H1 (cell line): ENCODE data around the gene GCM1. TPM values are rescaled to one million over a fixed set of nuclear protein-coding genes. Genes with fewer than 3 reads are reported as not detected.

Source experiments
- CTCF ChIA-PET: fragments of 300-600 bp; sonication (Branson Sonifier 250); formaldehyde crosslinking; loops from one replicate; lab custom pipeline; 2021; ENCODE audit not compliant: partially characterized antibody; lab: Charles Lee
- POLR2A ChIA-PET: fragments of 300-600 bp; sonication (Branson Sonifier 250); formaldehyde crosslinking; loops from one replicate; lab custom pipeline; 2021; ENCODE audit warnings: inconsistent platforms; ENCODE audit not compliant: partially characterized antibody; lab: Charles Lee
- DNase-seq, 2 experiments: peaks; one replicate each; pipeline versions ENCODE4 v3.0.0 to v3.0.0-alpha.2; 2010 to 2022; ENCODE audit warnings: low spot score in 2 of 2, low read depth in 1 of 2, mixed read lengths in 1 of 2
- FAIRE-seq: peaks from 2 replicates; lab custom pipeline; 2011; peaks lifted over from hg19 to GRCh38; lab: Jason Lieb, UNC
- H2AFZ ChIP-seq: 2 replicates; pipeline ENCODE4 v1.8.1; 2012; ENCODE audit warnings: low read length, inconsistent platforms
- H2AK5ac ChIP-seq: 2 replicates; pipeline ENCODE4 v1.6.1; 2013; ENCODE audit warnings: low read depth, low read length
- H2BK120ac ChIP-seq: replicated peaks from 2 replicates; pipeline ENCODE3; 2013; ENCODE audit warnings: low read depth, low read length, inconsistent platforms
- H2BK12ac ChIP-seq: 2 replicates; pipeline ENCODE4 v1.6.1; 2013; ENCODE audit warnings: low read depth, low read length
- H2BK15ac ChIP-seq: 2 replicates; pipeline ENCODE4 v1.6.1; 2013; ENCODE audit warnings: low read length
- H2BK20ac ChIP-seq: 2 replicates; pipeline ENCODE4 v1.6.1; 2013; ENCODE audit warnings: low read length
- H2BK5ac ChIP-seq: 2 replicates; pipeline ENCODE4 v1.6.1; 2013; ENCODE audit warnings: low read depth, low read length
- H3K14ac ChIP-seq: 2 replicates; pipeline ENCODE4 v1.6.1; 2013; ENCODE audit warnings: inconsistent platforms; ENCODE audit not compliant: insufficient read length
- H3K18ac ChIP-seq: 2 replicates; pipeline ENCODE4 v1.6.1; 2013; ENCODE audit warnings: low read length; ENCODE audit errors: extremely low read depth
- H3K23ac ChIP-seq: 2 replicates; pipeline ENCODE4 v1.6.1; 2013; ENCODE audit warnings: inconsistent platforms; ENCODE audit not compliant: insufficient read length
- H3K23me2 ChIP-seq: 2 replicates; pipeline ENCODE4 v1.6.1; 2013; ENCODE audit warnings: low read depth, low read length
- H3K27ac ChIP-seq: 2 replicates; pipeline ENCODE4 v1.6.1; 2011; ENCODE audit warnings: low read depth, low read length, inconsistent platforms
- H3K27me3 ChIP-seq, 4 experiments: replicated peaks in 1 of 4; 1 replicate in 1 of 4; 2 replicates in 3 of 4; pipeline versions ENCODE4 v1.6.1 to v1.8.1; 2011 to 2013; ENCODE audit warnings: low read length in 3 of 4, mild to moderate bottlenecking in 3 of 4, inconsistent platforms in 2 of 4, mixed read lengths in 2 of 4, moderate library complexity in 1 of 4; ENCODE audit not compliant: control insufficient read depth in 3 of 4, insufficient read depth in 3 of 4; ENCODE audit errors: extremely low read depth in 1 of 4
- H3K36me3 ChIP-seq, 4 experiments: 2 replicates each; pipeline versions ENCODE4 v1.6.1 to v1.8.1; 2011 to 2013; ENCODE audit warnings: mild to moderate bottlenecking in 4 of 4, low read length in 3 of 4, moderate library complexity in 2 of 4, control low read depth in 1 of 4, inconsistent platforms in 1 of 4; ENCODE audit not compliant: insufficient read depth in 4 of 4, control insufficient read depth in 2 of 4
- H3K4ac ChIP-seq: replicated peaks from 2 replicates; pipeline ENCODE3; 2013; ENCODE audit warnings: low read length, low read depth, mixed read lengths, inconsistent platforms; ENCODE audit not compliant: insufficient read length
- H3K4me1 ChIP-seq, 4 experiments: replicated peaks in 1 of 4; 1 replicate in 1 of 4; 2 replicates in 3 of 4; pipeline versions ENCODE4 v1.6.1 to v1.8.1; 2011 to 2013; ENCODE audit warnings: low read length in 3 of 4, inconsistent platforms in 2 of 4, mixed read lengths in 1 of 4; ENCODE audit not compliant: insufficient read depth in 4 of 4, control insufficient read depth in 3 of 4
- H3K4me2 ChIP-seq, 2 experiments: 2 replicates each; pipeline versions ENCODE4 v1.6.1 to v1.8.1; 2011 to 2013; ENCODE audit warnings: low read depth in 2 of 2, low read length in 2 of 2, control low read depth in 1 of 2, inconsistent platforms in 1 of 2, mild to moderate bottlenecking in 1 of 2; ENCODE audit not compliant: insufficient read depth in 1 of 2
- H3K4me3 ChIP-seq, 4 experiments: fragments of 200-600, 300-600 bp in 1 of 4; sonication (generic), shearing (Covaris generic), sonication (Bioruptor Twin) in 1 of 4; 2 replicates each; pipeline versions ENCODE4 v1.5.1 to v1.8.1; 2011 to 2016; ENCODE audit warnings: low read length in 4 of 4, low read depth in 3 of 4, control low read depth in 2 of 4, inconsistent platforms in 2 of 4, mild to moderate bottlenecking in 2 of 4, mixed read lengths in 1 of 4, moderate library complexity in 1 of 4; ENCODE audit not compliant: insufficient read depth in 2 of 4; ENCODE audit errors: extremely low read depth in 1 of 4
- H3K56ac ChIP-seq: replicated peaks from 2 replicates; pipeline ENCODE3; 2013; ENCODE audit warnings: low read depth, mild to moderate bottlenecking, mixed read lengths, low read length, inconsistent platforms; ENCODE audit not compliant: insufficient read length
- H3K79me1 ChIP-seq: 2 replicates; pipeline ENCODE4 v1.6.1; 2013; ENCODE audit warnings: low read depth, low read length, control low read depth
- H3K79me2 ChIP-seq, 2 experiments: 2 replicates each; pipeline versions ENCODE4 v1.6.1 to v1.8.1; 2012 to 2013; ENCODE audit warnings: low read length in 2 of 2, mild to moderate bottlenecking in 2 of 2, inconsistent platforms in 1 of 2; ENCODE audit not compliant: insufficient read depth in 2 of 2, control insufficient read depth in 1 of 2
- H3K9ac ChIP-seq, 4 experiments: replicated peaks in 1 of 4; 1 replicate in 1 of 4; 2 replicates in 3 of 4; pipeline versions ENCODE4 v1.6.1 to v1.8.1; 2011 to 2013; ENCODE audit warnings: low read depth in 3 of 4, low read length in 3 of 4, control low read depth in 2 of 4, mild to moderate bottlenecking in 2 of 4, moderate library complexity in 2 of 4, inconsistent platforms in 1 of 4; ENCODE audit errors: extremely low read depth in 1 of 4
- H3K9me3 ChIP-seq, 2 experiments: 2 replicates each; pipeline versions ENCODE4 v1.6.1 to v1.8.1; 2012 to 2013; ENCODE audit warnings: mild to moderate bottlenecking in 2 of 2, moderate library complexity in 2 of 2, control low read depth in 1 of 2, inconsistent platforms in 1 of 2, low read depth in 1 of 2, low read length in 1 of 2, mixed read lengths in 1 of 2; ENCODE audit not compliant: insufficient read depth in 2 of 2
- H4K20me1 ChIP-seq, 2 experiments: replicated peaks in 1 of 2; 2 replicates each; pipeline versions ENCODE3 to v1.8.1; 2011 to 2013; ENCODE audit warnings: inconsistent platforms in 2 of 2, low read length in 2 of 2, mild to moderate bottlenecking in 1 of 2; ENCODE audit not compliant: insufficient read depth in 2 of 2, control insufficient read depth in 1 of 2
- H4K5ac ChIP-seq: 2 replicates; pipeline ENCODE4 v1.6.1; 2013; ENCODE audit warnings: low read length, low read depth, mixed read lengths, inconsistent platforms; ENCODE audit not compliant: insufficient read length
- H4K8ac ChIP-seq: 2 replicates; pipeline ENCODE4 v1.8.0; 2013; ENCODE audit warnings: mild to moderate bottlenecking, moderate library complexity, low read length, inconsistent platforms; ENCODE audit not compliant: insufficient read depth; ENCODE audit errors: extremely low read depth
- H4K91ac ChIP-seq: replicated peaks from 2 replicates; pipeline ENCODE3; 2013; ENCODE audit warnings: low read length, mixed read lengths, inconsistent platforms; ENCODE audit not compliant: insufficient read length
- ATF3 ChIP-seq: IDR thresholded peaks from 2 replicates; pipeline ENCODE4 v1.6.1; 2011; ENCODE audit warnings: low read depth, mild to moderate bottlenecking, low read length; ENCODE audit not compliant: insufficient read depth
- EP300 ChIP-seq, 2 experiments: IDR thresholded peaks; 1 replicate in 1 of 2; 2 replicates in 1 of 2; pipeline ENCODE4 v1.6.1; 2011 to 2012; ENCODE audit warnings: low read depth in 2 of 2, low read length in 2 of 2, mild to moderate bottlenecking in 2 of 2, borderline replicate concordance in 1 of 2, inconsistent platforms in 1 of 2, moderate library complexity in 1 of 2
- JUND ChIP-seq: IDR thresholded peaks from 2 replicates; pipeline ENCODE4 v1.6.1; 2011; ENCODE audit warnings: mild to moderate bottlenecking, improper control_type of control experiment, low read length
- KDM5A ChIP-seq: fragments of 200-600 bp; IDR thresholded peaks from 2 replicates; pipeline ENCODE4 v1.7.1; 2012; ENCODE audit warnings: mild to moderate bottlenecking, low read length, inconsistent platforms, mixed read lengths
- NRF1 ChIP-seq: IDR thresholded peaks from 2 replicates; pipeline ENCODE4 v1.6.1; 2011; ENCODE audit warnings: mild to moderate bottlenecking, low read depth, low read length, improper control_type of control experiment
- PHF8 ChIP-seq: fragments of 200-600 bp; sonication (generic); conservative IDR thresholded peaks from 2 replicates; pipeline ENCODE4 v1.7.1; 2012; ENCODE audit warnings: low read depth, mild to moderate bottlenecking, inconsistent platforms, low read length, moderate library complexity
- RAD21 ChIP-seq, 2 experiments: IDR thresholded peaks in 1 of 2; conservative IDR thresholded peaks in 1 of 2; 2 replicates each; pipeline ENCODE4 v1.6.1; 2011; ENCODE audit warnings: low read depth in 2 of 2, low read length in 2 of 2, improper control_type of control experiment in 1 of 2, inconsistent platforms in 1 of 2, mild to moderate bottlenecking in 1 of 2, moderate library complexity in 1 of 2
- SIN3A ChIP-seq, 2 experiments: IDR thresholded peaks in 1 of 2; conservative IDR thresholded peaks in 1 of 2; 2 replicates each; pipeline ENCODE4 v1.6.1; 2011 to 2012; ENCODE audit warnings: low read length in 2 of 2, improper control_type of control experiment in 1 of 2, low read depth in 1 of 2, mild to moderate bottlenecking in 1 of 2
- SRF ChIP-seq: IDR thresholded peaks from 2 replicates; pipeline ENCODE4 v1.6.1; 2011; ENCODE audit warnings: mild to moderate bottlenecking, low read depth, low read length, moderate library complexity
- polyA plus RNA-seq, 7 experiments: library from polyadenylated mRNA; depleted of rRNA in 3 of 7; stranded (reverse) in 5 of 7; unstranded in 2 of 7; fragments of >200 nt in 5 of 7; fragments of 200-250 nt in 2 of 7; gene quantifications; 1 replicate in 5 of 7; 2 replicates in 1 of 7; 4 replicates in 1 of 7; pipeline versions ENCODE4 v1.2.1 to v1.2.3, GENCODE V29; 2011 to 2013; ENCODE audit warnings: missing spikeins in 2 of 7, mixed read lengths in 2 of 7
- total RNA-seq: library from RNA; stranded (reverse); fragmentation: NEBNext Ultra II Directional; extraction: Animal tissue kit (Norgen Biotek cat#: 25700); gene quantifications from 2 replicates; pipeline ENCODE4 v1.2.1, GENCODE V29; 2021

GCM1 gene
- total and polyA plus RNA-seq, 2 of the 8 experiments (the other 6 are each of a cell fraction or from before 2014, with no cell fraction given): not detected

GRCh38 chr6:53089948-53090347 is 58.7 kb downstream of the GCM1 start:
- no peaks in the 10 kb centered on the region for H3K27me3 ChIP-seq
- no peak overlapping the region for H2AK5ac ChIP-seq
- no peak overlapping the region for H4K5ac ChIP-seq
- no peak overlapping the region for H3K23ac ChIP-seq
- no peaks in the 10 kb centered on the region; a peak in 1 of 7 replicates for H3K4me1 ChIP-seq
- no peak overlapping the region for H3K18ac ChIP-seq
- H3K56ac ChIP-seq: no peak overlapping the region
- no peak overlapping the region for H4K8ac ChIP-seq
- ChIA-PET CTCF (no interaction called here), POLR2A (no interaction called here)
- H2AFZ ChIP-seq: no peak overlapping the region
- H3K9me3 ChIP-seq: no peaks in the 10 kb centered on the region
- no peaks in the 10 kb centered on the region for H3K79me2 ChIP-seq
- no peaks in the 10 kb centered on the region for H3K23me2 ChIP-seq
- H4K20me1 ChIP-seq: peaks cover 0 to 2% of the 10 kb centered on the region in 2 experiments
- no peaks in the 10 kb centered on the region for H3K79me1 ChIP-seq
- H3K4me3 ChIP-seq: no peak overlapping the region
- H2BK5ac ChIP-seq: no peak overlapping the region
- H3K14ac ChIP-seq: no peak overlapping the region
- no peak for DNase-seq
- H3K4me2 ChIP-seq: no peak overlapping the region
- no peak overlapping the region for H3K4ac ChIP-seq
- H2BK20ac ChIP-seq: no peak overlapping the region
- no peak overlapping the region for H2BK12ac ChIP-seq
- H2BK15ac ChIP-seq: no peak overlapping the region
- no peak for FAIRE-seq
- H3K36me3 ChIP-seq: peaks cover 0 to 63% (median 9%) of the 10 kb centered on the region in 4 experiments; a peak in 7 of 8 replicates
- no peak overlapping the region for H3K27ac ChIP-seq
- no peak overlapping the region for H2BK120ac ChIP-seq
- no peak overlapping the region for H4K91ac ChIP-seq
- no peak overlapping the region for H3K9ac ChIP-seq
- TF ChIP-seq SRF (no peak), EP300 (IDR thresholded peaks at IDR 0.05; ENCODE audit: borderline replicate concordance in 1 of 2, low read depth in 2 of 2, low read length in 2 of 2) (no peak), RAD21 (IDR thresholded peaks at IDR 0.05 in 1 of 2, conservative IDR thresholded peaks at IDR 0.05 in 1 of 2; ENCODE audit: low read depth in 2 of 2, low read length in 2 of 2) (no peak), ATF3 (no peak), JUND (no peak), SIN3A (conservative IDR thresholded peaks at IDR 0.05 in 1 of 2, IDR thresholded peaks at IDR 0.05 in 1 of 2; ENCODE audit: low read depth in 1 of 2, low read length in 2 of 2) (no peak), NRF1 (no peak), PHF8 (no peak), KDM5A (no peak)
